ENCODE results near the gene MAOB. TPM values are rescaled to one million over a fixed set of nuclear protein-coding genes. Genes with fewer than 3 reads are reported as not detected.

The MAOB gene
- total and polyA plus RNA-seq, 8 donors: 1.2 to 16.0 (median 10.2) TPM

GRCh38 chrX:43865791-43866190, 16.5 kb downstream of the MAOB start:
- Histone ChIP-seq H3K27ac (no peak overlapping the region), H3K4me1 (peaks cover 0 to 14% (median 4%) of the 10 kb centered on the region in 4 donors), H3K4me3 (no peak overlapping the region), H3K27me3 (peaks cover 0 to 6% (median 0%) of the 10 kb centered on the region in 3 donors), H3K9me3 (no peaks in the 10 kb centered on the region), H3K36me3 (no peaks in the 10 kb centered on the region)
- intact Hi-C loops (cut with DNase I; ENCODE audit: low total_unique reads): no loop called here
- DNase-seq: no peak
- 72 to 95% (median 82%) methylated on average over 5 of the region's 5 CpGs for WGBS, 5 donors
- TF ChIP-seq CTCF (IDR thresholded peaks at IDR 0.05) (no peak), POLR2A (IDR thresholded peaks at IDR 0.05) (no peak), POLR2AphosphoS5 (IDR thresholded peaks at IDR 0.05) (no peak), EP300 (IDR thresholded peaks at IDR 0.05) (no peak)

DNA sequence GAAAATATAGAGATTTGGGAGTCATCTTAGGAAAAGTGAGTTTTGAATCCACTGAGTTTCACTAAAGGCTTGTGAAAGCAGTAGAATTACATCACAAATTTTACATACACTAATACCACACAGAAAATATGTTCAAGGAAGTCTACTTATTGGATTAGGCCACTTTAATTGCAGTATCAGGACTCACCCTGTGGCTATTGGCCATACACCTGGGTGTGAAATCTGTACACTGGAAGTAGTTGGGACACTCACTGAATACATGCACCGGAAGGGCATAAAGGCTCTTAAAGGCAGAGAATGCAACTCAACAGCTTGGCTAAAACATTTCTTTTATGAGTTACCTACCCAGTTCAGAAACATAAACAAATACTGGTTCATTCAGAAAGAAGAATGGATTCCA, 19.8 kb downstream of the MAOB start:
- Histone ChIP-seq H3K4me1 (peaks cover 0 to 16% (median 6%) of the 10 kb centered on the region in 4 donors), H3K36me3 (no peaks in the 10 kb centered on the region), H3K27me3 (peaks cover 0 to 3% (median 0%) of the 10 kb centered on the region in 3 donors), H3K4me3 (no peak overlapping the region), H3K9me3 (no peaks in the 10 kb centered on the region), H3K27ac (no peak overlapping the region)
- TF ChIP-seq POLR2A (IDR thresholded peaks at IDR 0.05): no peak
- TF ChIP-seq EP300 (IDR thresholded peaks at IDR 0.05): no peak
- no peak for TF ChIP-seq CTCF (IDR thresholded peaks at IDR 0.05)
- TF ChIP-seq POLR2AphosphoS5 (IDR thresholded peaks at IDR 0.05): no peak
- intact Hi-C loops (cut with DNase I; ENCODE audit: low total_unique reads): no loop called here
- WGBS, 5 donors: 77 to 100% (median 87%) methylated on average over 1 of the region's 1 CpG
- no peak for DNase-seq

DNA sequence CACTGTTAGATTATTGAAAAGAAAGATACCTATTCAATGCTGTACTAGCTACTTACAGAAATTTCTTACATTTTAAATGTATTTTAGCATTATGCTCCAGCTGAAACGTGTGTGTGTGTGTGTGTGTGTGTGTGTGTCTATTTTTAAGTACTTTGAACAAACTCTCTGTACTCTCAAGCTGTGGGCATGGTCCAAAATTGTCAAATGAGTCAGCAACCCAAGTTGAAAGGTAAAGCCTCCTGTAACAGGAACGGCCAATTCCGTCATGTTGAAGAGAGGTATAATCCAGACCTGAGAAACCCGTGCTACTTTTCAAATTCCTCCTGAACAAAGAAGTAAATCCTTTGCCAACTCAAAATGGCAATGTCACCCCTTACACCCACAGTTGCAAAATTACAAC, 20.5 kb downstream of the MAOB start:
- no peak for TF ChIP-seq EP300 (IDR thresholded peaks at IDR 0.05)
- TF ChIP-seq POLR2AphosphoS5 (IDR thresholded peaks at IDR 0.05): no peak
- TF ChIP-seq POLR2A (IDR thresholded peaks at IDR 0.05): no peak
- TF ChIP-seq CTCF (IDR thresholded peaks at IDR 0.05): no peak
- Histone ChIP-seq H3K9me3 (no peaks in the 10 kb centered on the region), H3K27me3 (peaks cover 0 to 4% (median 0%) of the 10 kb centered on the region in 3 donors), H3K36me3 (no peaks in the 10 kb centered on the region), H3K27ac (no peak overlapping the region), H3K4me3 (no peak overlapping the region), H3K4me1 (peaks cover 0 to 16% (median 6%) of the 10 kb centered on the region in 4 donors)
- 37 to 50% (median 44%) methylated on average over 4 of the region's 4 CpGs for WGBS, 5 donors
- DNase-seq: peak in 1 of 2 donors; percentile 23
- intact Hi-C loops (cut with DNase I; ENCODE audit: low total_unique reads): no loop called here

GRCh38 chrX:43860646-43861370, 21.4 kb downstream of the MAOB start:
- Histone ChIP-seq H3K27ac (no peak overlapping the region), H3K4me1 (peaks cover 0 to 16% (median 6%) of the 10 kb centered on the region in 4 donors), H3K4me3 (no peak overlapping the region), H3K36me3 (no peaks in the 10 kb centered on the region), H3K27me3 (peaks cover 0 to 4% (median 0%) of the 10 kb centered on the region in 3 donors), H3K9me3 (no peaks in the 10 kb centered on the region)
- TF ChIP-seq POLR2AphosphoS5 (IDR thresholded peaks at IDR 0.05) (peak in 1 of 3 donors; percentile 22), POLR2A (IDR thresholded peaks at IDR 0.05) (no peak)
- DNase-seq: peak in 1 of 2 donors; percentile 70
- intact Hi-C loops (cut with DNase I; ENCODE audit: low total_unique reads): no loop called here
- 26 to 35% (median 31%) methylated on average over 8 of the region's 8 CpGs for WGBS, 5 donors

All from stomach (tissue), 9 donors.